HG02938 (cell line): ENCODE data around the gene TMEM94.
A peak's percentile ranks its signal among the peaks of the same experiment; 100 is the strongest.

Source experiments
- ATAC-seq: cut with Tn5 transposase; IDR thresholded peaks from one replicate; pipeline ENCODE4 v1.9.1; 2021; ENCODE audit warnings: mild to moderate bottlenecking, moderate library complexity; ENCODE audit not compliant: unreplicated experiment

The TMEM94 gene

GRCh38 chr17:75524269-75524969, 68.0 kb downstream of the TMEM94 start:
- ATAC-seq: no peak

- peak; percentile 74 for ATAC-seq
Measured at GRCh38 chr17:75524970-75525805, 68.8 kb downstream of the TMEM94 start, which contains the start of gene LLGL2. Gene LLGL2 (plus strand): TSS chr17:75525697. CDS start chr17:75543427, 17,730 bp downstream.

- ATAC-seq: no peak
Measured at GRCh38 chr17:75525806-75526554, 69.5 kb downstream of the TMEM94 start.

GRCh38 chr17:75526555-75527270, 70.3 kb downstream of the TMEM94 start:
- no peak for ATAC-seq

GRCh38 chr17:75530837-75531720, 74.6 kb downstream of the TMEM94 start:
- no peak for ATAC-seq

GRCh38 chr17:75531721-75532072, 75.3 kb downstream of the TMEM94 start:
- ATAC-seq: no peak

- no peak for ATAC-seq
Measured at GRCh38 chr17:75535119-75535537, 78.7 kb downstream of the TMEM94 start.

GRCh38 chr17:75535871-75536270, 79.4 kb downstream of the TMEM94 start:
- no peak for ATAC-seq

GRCh38 chr17:75536366-75536765, 79.9 kb downstream of the TMEM94 start:
- no peak for ATAC-seq

- no peak for ATAC-seq
Measured at GRCh38 chr17:75539967-75540729, 83.7 kb downstream of the TMEM94 start.

- ATAC-seq: no peak
Measured at GRCh38 chr17:75540923-75541503, 84.6 kb downstream of the TMEM94 start.

- no peak for ATAC-seq
Measured at GRCh38 chr17:75542229-75542628, 85.8 kb downstream of the TMEM94 start.

GRCh38 chr17:75542728-75543336, 86.4 kb downstream of the TMEM94 start:
- no peak for ATAC-seq

- no peak for ATAC-seq
Measured at GRCh38 chr17:75544250-75544649, 87.8 kb downstream of the TMEM94 start.

- ATAC-seq: no peak
Measured at GRCh38 chr17:75546181-75546580, 89.7 kb downstream of the TMEM94 start.

GRCh38 chr17:75547091-75547490, 90.7 kb downstream of the TMEM94 start:
- no peak for ATAC-seq

- ATAC-seq: no peak
Measured at GRCh38 chr17:75548813-75549212, 92.4 kb downstream of the TMEM94 start.
